Panc1 (cell line): Measurements from ENCODE around the gene MXRA5.

Experiments
- CTCF ChIP-seq: fragments of 450-650 bp; IDR thresholded peaks from 2 replicates; pipeline ENCODE4 v1.5.1; 2017; ENCODE audit warnings: mild to moderate bottlenecking
- POLR2AphosphoS5 ChIP-seq: IDR thresholded peaks from 2 replicates; pipeline ENCODE4 v1.6.1; 2012; ENCODE audit warnings: mild to moderate bottlenecking, low read depth, low read length, moderate library complexity

GRCh38 chrX:3299636-3300035, 46.8 kb downstream of the MXRA5 start:
- TF ChIP-seq CTCF (no peak), POLR2AphosphoS5 (no peak)
